ENCODE measurements around the gene MBNL3.

- TF ChIP-seq CTCF (IDR thresholded peaks at IDR 0.05) (no peak), SIN3A (IDR thresholded peaks at IDR 0.05; ENCODE audit: borderline replicate concordance, insufficient read depth, low read depth, low read length) (no peak), REST (IDR thresholded peaks at IDR 0.05; ENCODE audit: insufficient read depth in 1 of 2, low read depth in 2 of 2, low read length in 1 of 2) (no peak), TCF7L2 (IDR thresholded peaks at IDR 0.05; ENCODE audit: low read depth, low read length) (no peak), POLR2AphosphoS5 (IDR thresholded peaks at IDR 0.05; ENCODE audit: low read depth, low read length) (no peak)
Measured at GRCh38 chrX:132433001-132433400, 55.8 kb downstream of the MBNL3 start.
